OCI-LY1 (cell line): ENCODE measurements around the gene TMEM184A.

Source experiments
- CTCF ChIP-seq: fragments of 200-600 bp; sonication (generic), shearing (Covaris generic); IDR thresholded peaks from 2 replicates; pipeline ENCODE4 v1.5.1; 2017; ENCODE audit warnings: mild to moderate bottlenecking, antibody characterized with exemption, low read length, moderate library complexity, mixed read lengths
- EZH2 ChIP-seq: fragments of 200-600 bp; sonication (generic), shearing (Covaris generic); IDR thresholded peaks from 2 replicates; pipeline ENCODE4 v1.8.0; 2017; ENCODE audit warnings: borderline replicate concordance, mixed run types, mild to moderate bottlenecking, antibody characterized with exemption, low read length, moderate library complexity, mixed read lengths

- TF ChIP-seq CTCF (no peak), EZH2 (no peak)
These were observed 34.9 kb upstream of the TMEM184A start for GRCh38 chr7:1590887-1591286.
